IPS-NIHi7 (cell line): ENCODE data around the gene FNDC3B.

ENCODE experiments used
- DNase-seq: peaks from one replicate; pipeline ENCODE4 v3.0.0; 2012; ENCODE audit warnings: mixed read lengths; ENCODE audit errors: extremely low spot score

Gene FNDC3B

DNA sequence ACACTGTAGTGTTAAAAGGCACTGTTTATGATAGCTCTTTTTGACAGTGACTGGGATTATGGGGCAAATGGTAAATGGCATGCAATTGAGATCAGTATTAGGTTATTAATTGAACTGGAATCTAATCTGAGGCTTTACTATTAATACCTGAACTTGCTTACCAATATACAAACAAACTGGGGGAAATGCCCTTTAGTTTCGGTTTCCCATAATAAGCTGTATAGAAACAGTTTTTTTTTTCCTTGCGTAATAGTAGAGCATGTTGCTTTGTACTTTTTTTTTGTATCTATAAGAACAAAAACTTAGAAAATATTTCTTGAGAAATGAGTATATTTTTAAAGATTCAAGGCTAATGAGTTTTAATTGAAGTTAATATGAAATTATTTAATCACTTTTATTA is 95.0 kb downstream of the FNDC3B start:
- DNase-seq: no peak

DNA sequence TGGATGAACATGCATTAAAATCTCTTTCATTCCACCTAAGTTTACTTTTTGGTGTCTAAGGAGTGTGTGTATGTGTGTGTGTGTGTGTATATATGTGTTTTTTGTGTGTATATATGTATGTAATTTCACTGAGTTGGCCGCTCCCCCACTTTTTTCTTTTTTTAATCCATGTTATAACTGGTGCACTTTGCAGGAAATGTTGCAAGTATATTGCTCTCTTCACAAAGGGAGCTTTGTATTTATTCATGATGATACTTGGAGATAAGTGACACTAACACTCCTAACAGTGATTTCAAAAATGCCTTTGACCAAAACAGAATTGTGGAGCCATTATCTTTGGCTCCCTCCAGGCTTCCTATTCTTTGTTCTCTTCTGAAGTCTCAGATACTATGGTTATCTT is 95.8 kb downstream of the FNDC3B start:
- no peak for DNase-seq

DNA sequence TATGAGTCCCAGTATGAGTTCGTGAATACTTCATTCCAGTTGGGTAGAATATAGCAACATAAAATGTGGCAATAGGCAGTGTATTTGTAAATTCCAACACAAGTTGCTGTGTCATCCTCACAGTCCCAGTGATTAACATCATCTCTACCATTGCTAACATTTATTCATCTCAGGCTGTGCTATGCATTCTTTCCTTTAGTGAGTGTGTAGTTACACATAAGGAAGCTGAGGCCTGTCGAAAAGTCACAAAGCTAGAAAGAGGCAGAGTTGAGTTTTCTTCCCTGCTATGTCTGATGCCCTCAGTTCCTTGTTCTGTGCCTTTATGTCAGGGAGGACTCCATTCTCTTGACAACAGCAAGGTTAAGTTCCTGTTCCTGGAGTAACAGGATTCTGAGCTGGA is 96.4 kb downstream of the FNDC3B start:
- DNase-seq: no peak

DNA sequence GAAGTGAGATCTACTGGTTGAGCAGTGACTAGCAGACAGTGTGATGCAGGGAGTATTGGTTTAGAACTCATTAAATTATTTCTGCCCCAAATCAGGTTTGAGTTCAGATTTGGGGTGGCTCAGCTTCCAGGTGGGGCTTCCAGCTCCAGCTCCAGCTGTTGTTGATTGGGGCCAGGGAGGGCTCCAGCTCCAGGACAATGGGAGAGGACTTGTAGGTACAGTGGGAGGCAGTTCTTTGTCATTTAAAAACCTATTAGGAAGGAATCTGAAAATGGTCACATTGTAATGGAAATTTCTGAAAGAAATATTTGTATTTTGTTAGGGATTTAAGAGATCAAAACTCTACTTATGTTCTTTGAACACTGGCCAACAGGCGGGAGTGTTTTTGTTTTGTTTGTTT is 97.0 kb downstream of the FNDC3B start:
- DNase-seq: no peak

DNA sequence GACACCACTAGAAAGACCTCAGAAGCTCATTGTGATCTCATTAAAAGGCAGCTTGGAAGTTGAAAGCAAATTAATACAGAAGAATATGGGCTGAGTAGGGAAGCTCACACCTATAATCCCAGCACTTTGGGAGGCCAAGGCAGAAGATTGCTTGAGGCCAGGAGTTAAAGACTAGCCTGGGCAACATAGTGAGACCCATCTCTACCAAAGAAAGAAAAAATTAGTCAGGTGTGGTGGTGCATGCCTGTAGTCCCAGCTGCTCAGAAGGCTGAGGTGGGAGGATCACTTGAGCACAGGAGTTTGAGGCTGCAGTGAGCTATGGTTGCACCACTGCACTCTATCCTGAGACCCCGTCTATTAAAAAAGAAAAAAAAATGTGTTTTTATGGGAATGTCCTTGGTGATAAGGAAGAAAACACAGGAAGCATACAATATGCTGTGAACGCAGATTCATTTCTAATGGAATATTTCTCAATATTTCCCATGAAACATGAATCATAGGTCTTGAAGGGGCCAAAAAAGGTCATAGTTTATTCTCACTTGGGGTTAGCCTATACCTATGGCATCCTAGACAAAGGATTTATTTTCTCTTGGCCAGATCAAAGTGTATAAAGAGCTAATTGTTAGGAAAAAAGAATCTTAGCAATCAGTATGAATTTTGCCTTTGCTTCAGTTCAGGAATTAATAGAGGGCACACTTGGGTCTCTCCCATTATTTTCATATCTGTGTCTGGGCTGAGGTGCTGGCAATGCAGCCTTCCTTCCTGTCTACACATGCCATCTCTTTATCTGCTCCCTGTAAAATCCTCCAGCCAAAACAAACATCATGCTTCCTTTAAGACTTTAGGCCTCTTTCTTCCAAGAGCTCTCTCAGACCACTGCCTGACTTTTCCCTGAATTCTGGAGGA is 98.2 kb downstream of the FNDC3B start:
- no peak for DNase-seq

DNA sequence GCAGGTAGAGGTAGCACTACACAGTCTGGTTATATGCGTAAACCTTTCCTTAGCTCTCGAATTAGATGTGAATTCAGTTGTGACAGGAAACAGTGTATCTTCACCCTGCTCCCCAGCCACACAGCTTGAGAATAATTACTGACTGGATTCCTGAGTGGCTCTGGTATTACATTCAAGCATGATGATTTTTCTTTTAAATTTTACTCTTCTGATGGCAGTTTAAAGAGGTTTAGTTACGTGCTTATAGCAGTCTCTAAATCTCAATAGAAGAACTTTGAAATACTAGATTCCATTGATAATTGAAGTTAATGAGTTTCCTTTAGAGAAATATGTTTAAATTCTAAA is 98.8 kb downstream of the FNDC3B start:
- no peak for DNase-seq

DNA sequence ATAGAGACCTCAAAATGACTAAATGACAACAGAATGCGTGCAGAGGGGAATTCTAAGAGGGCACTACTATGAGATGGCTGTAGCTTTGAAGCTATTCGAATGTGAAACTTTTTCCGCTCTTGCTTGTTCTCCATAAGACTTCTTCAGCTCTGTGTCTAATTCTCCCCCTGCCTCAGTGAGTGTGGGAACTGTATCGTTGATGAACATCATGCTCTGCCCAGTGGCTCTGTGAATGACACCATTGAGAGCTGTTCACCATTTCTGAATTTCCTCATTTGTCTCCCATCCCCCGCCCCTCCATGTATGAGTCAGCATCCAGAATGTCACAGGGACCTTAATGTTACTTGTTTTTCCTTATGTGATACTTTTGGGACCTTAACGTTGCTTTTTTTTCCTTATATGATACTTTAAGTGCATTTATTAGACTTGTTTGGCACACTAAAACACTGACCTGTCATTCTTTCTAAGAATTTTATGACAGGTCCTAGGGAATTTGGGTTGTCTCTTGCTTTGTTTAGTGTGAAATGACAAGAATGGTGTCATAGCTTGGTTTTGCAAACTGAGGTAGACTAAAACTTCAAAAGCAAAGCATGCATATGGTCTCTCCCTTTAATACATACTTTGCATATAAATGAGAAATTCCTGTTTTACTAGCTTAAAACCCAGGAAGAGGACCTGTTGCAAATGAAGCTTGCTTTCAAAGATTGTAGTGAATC is 99.6 kb downstream of the FNDC3B start:
- DNase-seq: no peak

DNA sequence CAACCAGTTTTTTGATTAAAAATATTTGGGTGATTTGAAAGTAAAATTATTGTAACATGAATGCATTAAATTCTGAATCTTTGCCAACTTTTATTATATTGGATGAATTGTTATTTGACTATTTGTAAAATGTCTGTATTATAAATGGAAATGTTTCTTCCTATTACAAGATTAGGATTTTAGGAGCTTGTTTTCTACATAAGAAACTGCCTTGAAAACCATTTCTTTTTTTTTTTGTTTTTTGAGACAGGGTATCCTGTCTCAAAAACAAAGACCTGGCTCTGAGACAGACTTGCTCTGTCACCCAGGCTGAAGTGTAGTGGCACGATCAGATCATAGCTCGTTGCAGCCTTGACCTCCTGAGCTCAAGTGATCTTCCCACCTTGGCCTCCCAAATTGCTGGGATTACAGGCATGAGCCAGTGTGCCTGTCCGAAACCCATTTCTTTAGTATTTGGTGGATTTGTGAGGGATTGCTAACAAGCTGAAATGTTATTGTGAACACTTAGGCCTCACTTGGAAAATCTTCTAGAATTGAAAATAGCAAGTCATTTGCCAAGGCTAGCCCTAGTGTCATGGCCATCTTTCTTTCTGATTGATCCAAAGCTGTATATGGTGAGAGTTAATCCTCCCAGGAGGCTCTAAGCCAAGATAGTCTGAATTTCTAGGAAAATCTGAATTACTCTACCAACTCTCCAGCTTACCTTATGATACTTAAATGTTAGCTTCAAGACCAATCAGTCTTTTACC is 100.3 kb downstream of the FNDC3B start:
- no peak for DNase-seq

DNA sequence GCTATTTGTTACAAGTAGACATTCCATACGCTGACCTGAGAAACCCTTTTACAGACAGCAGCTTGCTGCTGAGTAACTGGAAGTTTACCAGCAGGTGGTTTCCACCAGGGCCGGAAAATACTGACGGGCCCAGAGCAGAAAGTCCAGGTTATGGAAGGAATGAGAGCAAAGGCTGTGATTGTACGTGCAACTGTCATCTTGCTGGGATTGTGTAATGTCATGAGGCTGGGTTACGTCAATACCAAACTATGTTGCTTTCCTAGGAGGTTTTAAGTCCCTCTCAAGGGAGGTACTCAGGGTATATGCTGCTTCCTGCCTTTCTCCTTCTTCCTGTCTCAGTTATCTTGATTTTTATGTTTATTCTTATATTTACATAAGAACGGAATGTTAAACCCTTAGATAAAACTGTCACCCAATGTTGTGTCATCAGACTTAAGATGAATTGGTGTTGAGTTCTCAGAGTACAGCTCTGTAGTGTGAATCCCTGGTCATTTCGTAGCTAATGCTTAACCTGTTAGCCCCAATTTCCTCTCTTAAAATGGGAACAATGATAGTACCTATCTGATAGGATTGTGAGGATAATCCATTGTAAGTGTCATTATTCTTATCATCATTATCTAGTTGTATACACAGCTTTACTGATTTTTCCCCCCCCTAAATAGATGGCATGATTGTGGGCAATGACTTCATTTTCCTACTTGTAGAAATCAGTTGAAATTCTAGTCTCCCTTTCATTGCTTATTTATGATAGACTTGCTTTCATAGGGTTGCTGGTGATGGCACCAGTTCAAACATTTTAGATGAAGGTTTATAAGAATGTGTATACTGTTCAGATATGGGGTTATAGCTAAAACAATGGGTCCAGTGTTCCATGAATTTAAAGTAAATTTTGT is 101.4 kb downstream of the FNDC3B start:
- no peak for DNase-seq

DNA sequence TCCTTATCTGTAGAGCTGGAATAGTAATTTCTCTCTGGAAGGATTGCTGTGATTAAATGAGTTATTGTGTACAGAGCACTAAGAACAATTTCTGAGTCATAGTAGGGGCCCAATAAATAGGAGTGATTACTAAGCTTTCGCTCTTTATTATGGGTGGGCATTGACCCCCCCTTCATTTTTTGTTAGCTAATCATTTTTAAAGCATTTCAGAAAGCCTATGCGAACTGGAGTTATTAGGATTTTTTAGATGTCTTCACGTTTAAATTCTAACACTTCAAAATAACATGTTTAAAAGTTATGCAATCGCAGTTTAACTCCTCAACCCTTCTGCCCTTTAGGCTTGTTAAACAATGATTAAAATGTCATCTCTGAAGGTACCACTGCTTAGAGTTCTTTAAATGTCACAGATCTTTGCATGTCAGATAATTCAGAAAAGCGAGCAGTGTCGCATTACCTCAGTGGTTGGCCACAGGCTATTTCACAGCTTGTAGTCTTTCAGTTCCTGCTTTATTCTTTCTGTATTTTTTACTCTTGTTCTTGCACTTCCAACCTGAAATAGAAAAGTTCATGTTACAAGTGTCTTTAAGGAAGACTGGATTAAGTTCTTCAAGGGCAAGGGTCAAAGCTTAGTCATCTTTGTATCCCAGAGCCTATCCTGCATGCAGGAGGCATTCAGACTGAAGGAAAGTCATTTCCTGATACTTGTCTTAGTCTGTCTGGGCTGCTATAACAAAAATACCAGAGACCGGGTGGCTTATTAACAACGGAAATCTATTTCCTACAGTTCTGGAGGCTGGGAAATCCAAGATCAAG is 102.9 kb downstream of the FNDC3B start:
- no peak for DNase-seq

DNA sequence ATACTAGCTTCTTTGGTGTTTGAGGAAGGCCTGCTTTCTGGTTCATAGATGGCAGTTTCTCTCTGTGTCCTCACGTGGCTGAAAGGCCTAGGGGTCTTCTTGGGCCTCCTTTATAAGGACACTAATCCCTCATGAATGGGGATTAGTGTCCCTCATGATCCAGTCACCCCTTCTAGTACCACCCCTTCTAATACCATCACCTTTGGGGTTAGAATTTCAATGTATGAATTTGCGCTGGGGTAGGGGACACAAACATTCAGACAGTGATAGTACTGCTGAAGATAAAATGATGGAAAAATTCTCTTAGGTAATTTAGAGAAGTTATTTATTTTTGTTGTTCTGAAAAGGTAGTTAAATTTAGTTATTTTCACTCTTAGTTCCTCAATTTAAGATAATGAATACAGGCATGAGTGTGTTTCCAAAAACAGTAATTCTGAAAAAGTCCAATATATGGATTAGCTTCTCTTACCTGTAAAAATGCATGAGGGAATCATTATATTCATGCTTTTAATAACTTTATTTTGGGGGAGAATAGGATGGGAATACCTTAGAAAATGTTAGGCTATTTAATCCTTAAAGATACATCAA is 103.6 kb downstream of the FNDC3B start:
- no peak for DNase-seq

DNA sequence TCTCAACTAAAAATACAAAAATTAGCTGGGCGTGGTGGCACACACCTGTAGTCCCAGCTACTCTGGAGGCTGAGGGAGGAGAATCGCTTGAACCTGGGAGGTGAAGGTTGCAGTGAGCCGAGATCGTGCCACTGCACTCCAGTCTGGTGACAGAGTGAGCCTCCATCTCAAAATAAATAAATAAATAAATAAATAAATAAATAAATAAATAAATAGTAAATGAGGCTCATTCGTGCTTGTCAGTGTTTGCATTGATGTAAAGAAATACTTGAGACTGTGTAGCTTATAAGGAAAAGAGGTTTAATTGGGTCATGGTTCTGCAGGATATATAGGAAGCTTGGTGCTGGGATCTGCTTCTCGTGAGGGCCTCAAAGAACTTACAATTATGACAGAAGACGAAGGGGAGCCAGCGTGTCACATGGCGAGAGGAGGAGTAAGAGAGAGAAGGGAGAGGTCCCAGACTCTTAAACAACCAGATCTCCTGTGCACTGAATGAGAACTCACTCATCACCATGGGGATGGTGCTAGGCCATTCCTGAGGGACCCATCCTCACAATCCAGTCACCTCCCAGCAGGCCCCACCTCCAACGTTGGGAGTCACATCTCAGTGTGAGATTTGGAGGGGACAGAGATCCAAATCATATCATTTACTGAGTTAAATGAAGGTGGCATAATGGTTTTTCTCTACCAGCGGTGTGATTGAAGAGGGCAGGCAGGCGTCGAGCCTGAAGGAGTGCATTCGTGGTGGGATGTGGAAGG is 104.5 kb downstream of the FNDC3B start:
- DNase-seq: no peak

DNA sequence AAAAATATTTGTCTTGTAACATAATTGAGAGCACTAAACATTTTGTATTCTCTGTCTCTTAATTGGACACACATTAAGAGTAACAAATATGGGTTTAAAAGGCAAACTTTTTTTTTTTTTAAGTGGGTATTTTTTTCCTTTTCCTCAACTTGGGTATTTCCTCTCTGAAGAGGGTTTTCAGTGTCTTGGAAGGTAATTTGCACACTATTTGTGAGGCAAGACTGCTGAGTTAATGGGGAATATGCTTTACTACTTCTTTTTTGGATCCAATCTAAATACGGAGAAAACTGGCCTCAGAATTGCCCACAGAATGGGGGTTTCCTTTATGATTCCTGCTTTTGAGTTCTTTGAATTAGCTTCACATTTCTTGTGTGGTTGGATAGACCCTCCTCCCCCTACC is 105.2 kb downstream of the FNDC3B start:
- DNase-seq: no peak

DNA sequence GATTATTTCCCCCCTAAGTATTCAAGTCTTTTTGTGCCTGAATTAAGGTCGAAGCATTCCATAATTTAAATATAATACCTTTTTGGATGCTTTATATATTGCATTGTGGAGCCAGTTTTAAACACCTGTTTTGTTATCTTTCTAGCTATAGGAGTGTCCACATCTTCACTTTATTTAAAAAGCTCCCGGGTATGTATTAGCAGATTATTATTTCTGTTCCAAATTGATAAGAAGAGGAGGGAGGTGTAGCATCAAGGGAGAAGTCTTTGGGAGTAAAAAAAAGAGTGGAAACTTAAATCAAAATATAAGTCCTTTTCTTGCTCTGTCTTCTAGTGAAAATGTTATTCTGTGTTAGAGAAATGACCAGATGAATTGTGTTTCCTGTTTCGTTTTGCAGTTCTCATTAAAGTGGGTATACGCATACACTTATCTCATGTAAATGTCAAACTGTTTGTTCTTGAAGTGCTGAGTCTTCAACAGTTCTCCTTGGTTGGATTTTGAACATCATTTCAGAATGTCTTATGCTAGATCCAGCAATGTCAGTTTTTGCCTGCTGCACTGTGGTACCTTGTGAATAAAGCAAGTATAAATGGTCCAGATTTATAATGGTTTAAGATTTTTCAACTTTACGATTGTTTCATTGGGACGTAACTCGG is 105.8 kb downstream of the FNDC3B start:
- no peak for DNase-seq

DNA sequence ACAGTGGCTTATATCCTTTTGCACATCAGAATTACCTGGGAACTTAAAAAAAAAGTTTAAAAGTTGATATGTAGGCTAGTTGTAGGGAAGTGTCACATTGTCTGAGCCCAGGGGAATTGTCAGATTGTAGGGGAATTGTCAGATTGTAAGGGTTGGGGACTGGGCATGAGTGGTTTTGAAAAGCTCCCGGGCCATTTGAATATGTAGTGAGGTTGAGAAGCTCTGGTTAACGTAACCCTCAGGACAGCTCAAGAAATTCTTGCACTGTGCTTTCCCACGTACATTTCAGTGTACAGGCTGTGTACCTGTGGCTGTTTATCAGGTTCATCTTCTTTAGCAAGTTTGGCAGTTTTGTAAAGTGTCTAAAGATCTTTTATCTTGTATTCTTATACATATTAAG is 107.0 kb downstream of the FNDC3B start:
- no peak for DNase-seq

DNA sequence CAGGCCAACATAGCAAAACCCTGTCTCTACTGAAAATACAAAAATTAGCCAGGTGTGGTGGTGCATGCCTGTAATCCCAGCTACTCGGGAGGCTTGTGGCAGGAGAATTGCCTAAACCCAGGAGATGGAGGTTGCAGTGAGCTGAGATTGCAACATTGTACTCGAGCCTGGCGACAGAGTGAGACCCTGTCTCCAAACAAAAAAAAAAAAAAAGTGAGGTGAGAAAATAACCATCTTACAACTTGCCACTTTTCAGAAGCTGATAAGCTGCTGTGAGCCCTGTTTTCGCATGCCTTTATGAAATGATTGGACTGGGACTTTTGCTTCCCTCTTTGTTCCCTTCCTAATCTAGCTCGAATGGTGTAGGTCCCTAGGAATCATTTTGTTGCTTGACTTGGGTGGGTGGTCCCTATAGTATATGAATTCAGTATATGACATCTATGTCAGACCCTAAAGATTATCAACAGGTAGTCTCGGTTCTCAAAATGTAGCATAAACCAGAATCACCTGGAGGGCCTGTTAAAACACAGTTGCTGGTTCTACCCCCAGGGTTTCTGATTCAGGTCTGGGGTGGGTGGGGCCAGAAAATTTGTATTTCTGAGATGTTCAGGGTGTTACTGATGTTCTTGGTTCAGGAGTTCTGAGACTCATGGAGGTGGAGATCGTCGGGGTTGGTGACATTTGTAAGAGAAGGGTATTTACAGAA is 107.9 kb downstream of the FNDC3B start:
- no peak for DNase-seq

DNA sequence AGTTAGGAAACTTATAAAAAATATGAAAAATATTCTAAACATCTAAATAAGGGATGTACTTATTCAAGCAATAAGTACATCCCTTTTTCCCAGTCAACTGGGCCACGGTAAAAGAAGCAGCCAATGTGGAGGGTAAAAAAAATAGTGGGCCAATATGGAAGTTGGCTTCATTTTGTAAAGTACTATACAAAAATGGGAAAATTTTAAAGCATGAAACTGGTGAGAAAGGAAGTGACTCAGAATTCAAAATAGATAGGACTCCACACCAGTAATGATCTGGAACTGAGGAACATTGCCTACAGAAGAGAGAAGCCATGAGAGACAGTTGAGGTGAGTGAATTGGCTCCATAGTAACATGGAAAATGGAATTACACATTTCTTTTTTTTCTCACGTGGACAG is 108.9 kb downstream of the FNDC3B start:
- DNase-seq: no peak
